H1 (cell line): ENCODE measurements around the gene MAGI2. TPM values are rescaled to one million over a fixed set of nuclear protein-coding genes. Genes with fewer than 3 reads are reported as not detected.

Experiments
- CTCF ChIA-PET: fragments of 300-600 bp; sonication (Branson Sonifier 250); formaldehyde crosslinking; loops from one replicate; lab custom pipeline; 2021; ENCODE audit not compliant: partially characterized antibody; lab: Charles Lee
- POLR2A ChIA-PET: fragments of 300-600 bp; sonication (Branson Sonifier 250); formaldehyde crosslinking; loops from one replicate; lab custom pipeline; 2021; ENCODE audit warnings: inconsistent platforms; ENCODE audit not compliant: partially characterized antibody; lab: Charles Lee
- DNase-seq, 2 experiments: peaks; one replicate each; pipeline versions ENCODE4 v3.0.0 to v3.0.0-alpha.2; 2010 to 2022; ENCODE audit warnings: low spot score in 2 of 2, low read depth in 1 of 2, mixed read lengths in 1 of 2
- FAIRE-seq: peaks from 2 replicates; lab custom pipeline; 2011; peaks lifted over from hg19 to GRCh38; lab: Jason Lieb, UNC
- H2AFZ ChIP-seq: 2 replicates; pipeline ENCODE4 v1.8.1; 2012; ENCODE audit warnings: low read length, inconsistent platforms
- H2AK5ac ChIP-seq: 2 replicates; pipeline ENCODE4 v1.6.1; 2013; ENCODE audit warnings: low read depth, low read length
- H2BK120ac ChIP-seq: replicated peaks from 2 replicates; pipeline ENCODE3; 2013; ENCODE audit warnings: low read depth, low read length, inconsistent platforms
- H2BK12ac ChIP-seq: 2 replicates; pipeline ENCODE4 v1.6.1; 2013; ENCODE audit warnings: low read depth, low read length
- H2BK15ac ChIP-seq: 2 replicates; pipeline ENCODE4 v1.6.1; 2013; ENCODE audit warnings: low read length
- H2BK20ac ChIP-seq: 2 replicates; pipeline ENCODE4 v1.6.1; 2013; ENCODE audit warnings: low read length
- H2BK5ac ChIP-seq: 2 replicates; pipeline ENCODE4 v1.6.1; 2013; ENCODE audit warnings: low read depth, low read length
- H3K14ac ChIP-seq: 2 replicates; pipeline ENCODE4 v1.6.1; 2013; ENCODE audit warnings: inconsistent platforms; ENCODE audit not compliant: insufficient read length
- H3K18ac ChIP-seq: 2 replicates; pipeline ENCODE4 v1.6.1; 2013; ENCODE audit warnings: low read length; ENCODE audit errors: extremely low read depth
- H3K23ac ChIP-seq: 2 replicates; pipeline ENCODE4 v1.6.1; 2013; ENCODE audit warnings: inconsistent platforms; ENCODE audit not compliant: insufficient read length
- H3K23me2 ChIP-seq: 2 replicates; pipeline ENCODE4 v1.6.1; 2013; ENCODE audit warnings: low read depth, low read length
- H3K27ac ChIP-seq: 2 replicates; pipeline ENCODE4 v1.6.1; 2011; ENCODE audit warnings: low read depth, low read length, inconsistent platforms
- H3K27me3 ChIP-seq, 4 experiments: replicated peaks in 1 of 4; 1 replicate in 1 of 4; 2 replicates in 3 of 4; pipeline versions ENCODE4 v1.6.1 to v1.8.1; 2011 to 2013; ENCODE audit warnings: low read length in 3 of 4, mild to moderate bottlenecking in 3 of 4, inconsistent platforms in 2 of 4, mixed read lengths in 2 of 4, moderate library complexity in 1 of 4; ENCODE audit not compliant: control insufficient read depth in 3 of 4, insufficient read depth in 3 of 4; ENCODE audit errors: extremely low read depth in 1 of 4
- H3K36me3 ChIP-seq, 4 experiments: 2 replicates each; pipeline versions ENCODE4 v1.6.1 to v1.8.1; 2011 to 2013; ENCODE audit warnings: mild to moderate bottlenecking in 4 of 4, low read length in 3 of 4, moderate library complexity in 2 of 4, control low read depth in 1 of 4, inconsistent platforms in 1 of 4; ENCODE audit not compliant: insufficient read depth in 4 of 4, control insufficient read depth in 2 of 4
- H3K4ac ChIP-seq: replicated peaks from 2 replicates; pipeline ENCODE3; 2013; ENCODE audit warnings: low read length, low read depth, mixed read lengths, inconsistent platforms; ENCODE audit not compliant: insufficient read length
- H3K4me1 ChIP-seq, 4 experiments: replicated peaks in 1 of 4; 1 replicate in 1 of 4; 2 replicates in 3 of 4; pipeline versions ENCODE4 v1.6.1 to v1.8.1; 2011 to 2013; ENCODE audit warnings: low read length in 3 of 4, inconsistent platforms in 2 of 4, mixed read lengths in 1 of 4; ENCODE audit not compliant: insufficient read depth in 4 of 4, control insufficient read depth in 3 of 4
- H3K4me2 ChIP-seq, 2 experiments: 2 replicates each; pipeline versions ENCODE4 v1.6.1 to v1.8.1; 2011 to 2013; ENCODE audit warnings: low read depth in 2 of 2, low read length in 2 of 2, control low read depth in 1 of 2, inconsistent platforms in 1 of 2, mild to moderate bottlenecking in 1 of 2; ENCODE audit not compliant: insufficient read depth in 1 of 2
- H3K4me3 ChIP-seq, 4 experiments: fragments of 200-600, 300-600 bp in 1 of 4; sonication (generic), shearing (Covaris generic), sonication (Bioruptor Twin) in 1 of 4; 2 replicates each; pipeline versions ENCODE4 v1.5.1 to v1.8.1; 2011 to 2016; ENCODE audit warnings: low read length in 4 of 4, low read depth in 3 of 4, control low read depth in 2 of 4, inconsistent platforms in 2 of 4, mild to moderate bottlenecking in 2 of 4, mixed read lengths in 1 of 4, moderate library complexity in 1 of 4; ENCODE audit not compliant: insufficient read depth in 2 of 4; ENCODE audit errors: extremely low read depth in 1 of 4
- H3K56ac ChIP-seq: replicated peaks from 2 replicates; pipeline ENCODE3; 2013; ENCODE audit warnings: low read depth, mild to moderate bottlenecking, mixed read lengths, low read length, inconsistent platforms; ENCODE audit not compliant: insufficient read length
- H3K79me1 ChIP-seq: 2 replicates; pipeline ENCODE4 v1.6.1; 2013; ENCODE audit warnings: low read depth, low read length, control low read depth
- H3K79me2 ChIP-seq, 2 experiments: 2 replicates each; pipeline versions ENCODE4 v1.6.1 to v1.8.1; 2012 to 2013; ENCODE audit warnings: low read length in 2 of 2, mild to moderate bottlenecking in 2 of 2, inconsistent platforms in 1 of 2; ENCODE audit not compliant: insufficient read depth in 2 of 2, control insufficient read depth in 1 of 2
- H3K9ac ChIP-seq, 4 experiments: replicated peaks in 1 of 4; 1 replicate in 1 of 4; 2 replicates in 3 of 4; pipeline versions ENCODE4 v1.6.1 to v1.8.1; 2011 to 2013; ENCODE audit warnings: low read depth in 3 of 4, low read length in 3 of 4, control low read depth in 2 of 4, mild to moderate bottlenecking in 2 of 4, moderate library complexity in 2 of 4, inconsistent platforms in 1 of 4; ENCODE audit errors: extremely low read depth in 1 of 4
- H3K9me3 ChIP-seq, 2 experiments: 2 replicates each; pipeline versions ENCODE4 v1.6.1 to v1.8.1; 2012 to 2013; ENCODE audit warnings: mild to moderate bottlenecking in 2 of 2, moderate library complexity in 2 of 2, control low read depth in 1 of 2, inconsistent platforms in 1 of 2, low read depth in 1 of 2, low read length in 1 of 2, mixed read lengths in 1 of 2; ENCODE audit not compliant: insufficient read depth in 2 of 2
- H4K20me1 ChIP-seq, 2 experiments: replicated peaks in 1 of 2; 2 replicates each; pipeline versions ENCODE3 to v1.8.1; 2011 to 2013; ENCODE audit warnings: inconsistent platforms in 2 of 2, low read length in 2 of 2, mild to moderate bottlenecking in 1 of 2; ENCODE audit not compliant: insufficient read depth in 2 of 2, control insufficient read depth in 1 of 2
- H4K5ac ChIP-seq: 2 replicates; pipeline ENCODE4 v1.6.1; 2013; ENCODE audit warnings: low read length, low read depth, mixed read lengths, inconsistent platforms; ENCODE audit not compliant: insufficient read length
- H4K8ac ChIP-seq: 2 replicates; pipeline ENCODE4 v1.8.0; 2013; ENCODE audit warnings: mild to moderate bottlenecking, moderate library complexity, low read length, inconsistent platforms; ENCODE audit not compliant: insufficient read depth; ENCODE audit errors: extremely low read depth
- H4K91ac ChIP-seq: replicated peaks from 2 replicates; pipeline ENCODE3; 2013; ENCODE audit warnings: low read length, mixed read lengths, inconsistent platforms; ENCODE audit not compliant: insufficient read length
- ASH2L ChIP-seq: fragments of 200-600, 300-600 bp; sonication (generic); IDR thresholded peaks from one replicate; pipeline ENCODE4 v1.7.1; 2017; ENCODE audit warnings: low read length
- ATF3 ChIP-seq: IDR thresholded peaks from 2 replicates; pipeline ENCODE4 v1.6.1; 2011; ENCODE audit warnings: low read depth, mild to moderate bottlenecking, low read length; ENCODE audit not compliant: insufficient read depth
- POLR2AphosphoS5 ChIP-seq: IDR thresholded peaks from 2 replicates; pipeline ENCODE4 v1.6.1; 2011; ENCODE audit warnings: low read depth, low read length
- SIX5 ChIP-seq: IDR thresholded peaks from 2 replicates; pipeline ENCODE4 v1.6.1; 2011; ENCODE audit warnings: mild to moderate bottlenecking, low read depth, low read length
- WGBS, 2 experiments: shearing (Covaris generic) in 1 of 2; methylation state at CpG; one replicate each; pipeline versions ENCODE4 v1.1.6 to v1.1.7; 2013 to 2015; ENCODE audit warnings: low lambda C conversion rate in 2 of 2, mixed read lengths in 2 of 2, inconsistent platforms in 1 of 2, low coverage in 1 of 2, missing lambda C conversion rate in 1 of 2; ENCODE audit not compliant: insufficient replicate concordance in 2 of 2, insufficient coverage in 1 of 2, insufficient read length in 1 of 2; ENCODE audit errors: extremely low coverage in 1 of 2, missing lambda C conversion rate in 1 of 2; 5-methylcytosine and 5-hydroxymethylcytosine counted together
- polyA plus RNA-seq, 7 experiments: library from polyadenylated mRNA; depleted of rRNA in 3 of 7; stranded (reverse) in 5 of 7; unstranded in 2 of 7; fragments of >200 nt in 5 of 7; fragments of 200-250 nt in 2 of 7; gene quantifications; 1 replicate in 5 of 7; 2 replicates in 1 of 7; 4 replicates in 1 of 7; pipeline versions ENCODE4 v1.2.1 to v1.2.3, GENCODE V29; 2011 to 2013; ENCODE audit warnings: missing spikeins in 2 of 7, mixed read lengths in 2 of 7
- total RNA-seq: library from RNA; stranded (reverse); fragmentation: NEBNext Ultra II Directional; extraction: Animal tissue kit (Norgen Biotek cat#: 25700); gene quantifications from 2 replicates; pipeline ENCODE4 v1.2.1, GENCODE V29; 2021

The MAGI2 gene
- total and polyA plus RNA-seq, 2 of the 8 experiments (the other 6 are each of a cell fraction or from before 2014, with no cell fraction given) = 6.0 to 27.3 TPM

- Histone ChIP-seq H2AK5ac (no peak overlapping the region), H3K79me2 (no peaks in the 10 kb centered on the region), H4K5ac (no peak overlapping the region), H3K4me2 (no peak overlapping the region), H2BK20ac (no peak overlapping the region), H3K23ac (no peak overlapping the region), H3K9me3 (no peaks in the 10 kb centered on the region), H3K4me1 (peaks cover 0 to 3% (median 0%) of the 10 kb centered on the region in 4 experiments; a peak in 1 of 7 replicates), H4K8ac (no peak overlapping the region), H2BK12ac (no peak overlapping the region), H2AFZ (no peak overlapping the region), H3K4me3 (no peak overlapping the region), H3K9ac (no peak overlapping the region), H3K36me3 (no peaks in the 10 kb centered on the region), H2BK120ac (no peak overlapping the region), H2BK5ac (no peak overlapping the region), H3K14ac (no peak overlapping the region), H2BK15ac (no peak overlapping the region), H3K23me2 (no peaks in the 10 kb centered on the region), H3K79me1 (no peaks in the 10 kb centered on the region), H4K20me1 (peaks cover 0 to 1% of the 10 kb centered on the region in 2 experiments), H3K4ac (no peak overlapping the region), H3K27me3 (no peaks in the 10 kb centered on the region), H4K91ac (no peak overlapping the region), H3K18ac (no peak overlapping the region), H3K56ac (no peak overlapping the region), H3K27ac (no peak overlapping the region)
- no peak for DNase-seq
- ChIA-PET POLR2A (no interaction called here), CTCF (interaction anchor here (0.8 to 3.6 kb wide), 3 partner anchors 10 to 174 kb away, joined by 3 to 10 read pairs (median 3); no protein-coding TSS in a partner anchor)
- WGBS, 2 experiments = 100% methylated on average over 1 of the region's 1 CpG; no CpG with 5 or more reads in 1 of the 2 experiments
- no peak for FAIRE-seq
- TF ChIP-seq POLR2AphosphoS5 (no peak), SIX5 (no peak), ASH2L (no peak), ATF3 (no peak)
These were observed 1103.1 kb downstream of the MAGI2 start for GRCh38 chr7:78350391-78350790.
